HepG2 (cell line): ENCODE measurements around the gene TRIM2. TPM values are rescaled to one million over a fixed set of nuclear protein-coding genes. Genes with fewer than 3 reads are reported as not detected.

ENCODE experiments used
- ATAC-seq: fragments of 200-7000 bp; cut with Tn5 transposase; 3 replicates; pipeline ENCODE4 v1.9.1; 2020; ENCODE audit warnings: mild to moderate bottlenecking, moderate library complexity
- BruUV-seq: library from RNA; stranded (reverse); fragments of 400-500 nt; replicated peaks from 2 replicates; lab custom pipeline; 2021; lab: Mats Ljungman, UMichigan
- CTCF ChIA-PET: fragments of 300-600 bp; formaldehyde crosslinking; extraction: SDS; loops from one replicate; lab custom pipeline; 2021; ENCODE audit warnings: low total read pairs, inconsistent platforms, low intra/inter-chr PET ratio; lab: Yijun Ruan, JAX
- POLR2A ChIA-PET: fragments of 350-600 bp; sonication (Branson Sonifier 250); formaldehyde crosslinking; loops from one replicate; lab custom pipeline; 2020; ENCODE audit warnings: antibody characterized with exemption, inconsistent platforms; lab: Yijun Ruan, JAX
- DNase-seq: peaks from one replicate; pipeline ENCODE4 v3.0.0-alpha.2; 2015; ENCODE audit warnings: low spot score
- FAIRE-seq: peaks from 3 replicates; lab custom pipeline; 2011; peaks lifted over from hg19 to GRCh38; lab: Jason Lieb, UNC
- H2AFZ ChIP-seq: one replicate; pipeline ENCODE4 v1.6.1; 2011; ENCODE audit warnings: low read length, inconsistent platforms
- H3K27ac ChIP-seq: fragments of 300-600 bp; 3 replicates; pipeline ENCODE4 v1.8.0; 2011; ENCODE audit warnings: mixed run types, mild to moderate bottlenecking, mixed read lengths, low read length, inconsistent platforms; ENCODE audit not compliant: insufficient read depth; ENCODE audit errors: extremely low read length
- H3K27me3 ChIP-seq, 2 experiments: fragments of 200-600 bp in 1 of 2; 2 replicates in 1 of 2; 3 replicates in 1 of 2; pipeline versions ENCODE4 v1.6.0 to v1.8.0; 2011; ENCODE audit warnings: low read length in 2 of 2, mild to moderate bottlenecking in 2 of 2, moderate library complexity in 2 of 2, inconsistent platforms in 1 of 2; ENCODE audit not compliant: insufficient read depth in 2 of 2, control insufficient read depth in 1 of 2
- H3K36me3 ChIP-seq, 2 experiments: fragments of 200-600 bp in 1 of 2; replicated peaks in 1 of 2; 2 replicates in 1 of 2; 3 replicates in 1 of 2; pipeline versions ENCODE4 v1.5.1 to v1.8.0; 2011; ENCODE audit warnings: low read length in 2 of 2, inconsistent platforms in 1 of 2; ENCODE audit not compliant: insufficient read depth in 2 of 2, control insufficient read depth in 1 of 2
- H3K4me1 ChIP-seq: 2 replicates; pipeline ENCODE4 v1.5.1; 2012; ENCODE audit warnings: low read length, inconsistent platforms; ENCODE audit not compliant: insufficient read depth
- H3K4me2 ChIP-seq: 2 replicates; pipeline ENCODE4 v1.6.0; 2011; ENCODE audit warnings: low read depth, low read length, inconsistent platforms
- H3K4me3 ChIP-seq, 3 experiments: fragments of 200-600 bp in 1 of 3; sonication (generic), shearing (Covaris generic) in 1 of 3; replicated peaks in 1 of 3; 2 replicates each; pipeline ENCODE4 v1.5.1; 2011 to 2016; ENCODE audit warnings: low read length in 3 of 3, inconsistent platforms in 2 of 3, low read depth in 2 of 3, mild to moderate bottlenecking in 2 of 3, control low read depth in 1 of 3, mixed read lengths in 1 of 3; ENCODE audit not compliant: insufficient read depth in 1 of 3
- H3K79me2 ChIP-seq: one replicate; pipeline ENCODE4 v1.6.1; 2011; ENCODE audit warnings: low read length, inconsistent platforms; ENCODE audit not compliant: insufficient read depth
- H3K9ac ChIP-seq: 2 replicates; pipeline ENCODE4 v1.6.0; 2011; ENCODE audit warnings: mild to moderate bottlenecking, low read depth, low read length, inconsistent platforms; ENCODE audit not compliant: insufficient read depth
- H3K9me3 ChIP-seq: 2 replicates; pipeline ENCODE4 v1.5.1; 2012; ENCODE audit warnings: mild to moderate bottlenecking, low read length
- H4K20me1 ChIP-seq: 2 replicates; pipeline ENCODE4 v1.6.0; 2011; ENCODE audit warnings: inconsistent platforms, mild to moderate bottlenecking, low read length, moderate library complexity; ENCODE audit not compliant: insufficient read depth
- ARNT ChIP-seq: fragments of 450-650 bp; IDR thresholded peaks from 2 replicates; pipeline ENCODE4 v1.6.1; 2017
- DMAP1 ChIP-seq: IDR thresholded peaks from 2 replicates; pipeline ENCODE4 v1.6.1; 2016
- GPN1 ChIP-seq: sonication (generic); formaldehyde crosslinking; IDR thresholded peaks from 2 replicates; pipeline ENCODE4 v1.5.1; 2020; ENCODE audit warnings: missing genetic modification reagents, borderline replicate concordance
- ISL2 ChIP-seq: sonication (generic); formaldehyde crosslinking; IDR thresholded peaks from 2 replicates; pipeline ENCODE4 v1.5.0; 2020; ENCODE audit warnings: missing genetic modification reagents
- NFKBIZ ChIP-seq: IDR thresholded peaks from 2 replicates; pipeline ENCODE4 v1.6.1; 2018; ENCODE audit warnings: missing genetic modification reagents, missing compliant biosample characterization
- PATZ1 ChIP-seq: sonication (generic); formaldehyde crosslinking; IDR thresholded peaks from 2 replicates; pipeline ENCODE4 v1.4.0; 2020; ENCODE audit warnings: missing genetic modification reagents
- PCBP1 ChIP-seq: fragments of 200-400 bp; formaldehyde crosslinking; IDR thresholded peaks from 2 replicates; pipeline ENCODE4 v1.6.1; 2017; ENCODE audit warnings: mild to moderate bottlenecking, low read depth, low read length, borderline replicate concordance
- PHF21A ChIP-seq: sonication (generic); formaldehyde crosslinking; IDR thresholded peaks from 2 replicates; pipeline ENCODE4 v1.5.0; 2020; ENCODE audit warnings: mild to moderate bottlenecking, missing genetic modification reagents
- POLR2AphosphoS2 ChIP-seq: IDR thresholded peaks from 2 replicates; pipeline ENCODE4 v1.6.1; 2011; ENCODE audit warnings: low read depth, low read length, improper control_type of control experiment
- RARA ChIP-seq: IDR thresholded peaks from 2 replicates; pipeline ENCODE4 v1.6.1; 2016; ENCODE audit warnings: missing genetic modification reagents, missing compliant biosample characterization
- RCOR2 ChIP-seq: IDR thresholded peaks from 2 replicates; pipeline ENCODE4 v1.6.1; 2016; ENCODE audit warnings: missing biosample characterization, missing genetic modification reagents
- SIN3A ChIP-seq: IDR thresholded peaks from 2 replicates; pipeline ENCODE4 v1.6.1; 2011; ENCODE audit warnings: low read depth, mild to moderate bottlenecking, control low read depth, low read length, borderline replicate concordance
- ZKSCAN8 ChIP-seq: IDR thresholded peaks from 2 replicates; pipeline ENCODE4 v1.6.1; 2016; ENCODE audit warnings: borderline replicate concordance, missing genetic modification reagents, missing compliant biosample characterization
- ZNF225 ChIP-seq: sonication (generic); formaldehyde crosslinking; IDR thresholded peaks from 2 replicates; pipeline ENCODE4 v1.4.0; 2020; ENCODE audit warnings: mild to moderate bottlenecking, missing genetic modification reagents
- ZNF737 ChIP-seq: sonication (generic); formaldehyde crosslinking; IDR thresholded peaks from 2 replicates; pipeline ENCODE4 v1.5.0; 2020; ENCODE audit warnings: missing genetic modification reagents, mild to moderate bottlenecking, borderline replicate concordance
- WGBS: methylation state at CpG from one replicate; pipeline ENCODE4 v1.1.6; 2017; ENCODE audit warnings: low lambda C conversion rate; 5-methylcytosine and 5-hydroxymethylcytosine counted together
- in situ Hi-C: cut with HindIII; loops from 2 replicates; pipeline ENCODE4 v1.10.0; 2017; ENCODE audit warnings: low pct_unique_long_range_greater_than_20kb; ENCODE audit not compliant: extremely low pct_ligation_motif_present
- intact Hi-C: fragments of 100-400 bp; cut with micrococcal nuclease; formaldehyde crosslinking; loops from one replicate; pipeline ENCODE4 v1.10.0; 2022; ENCODE audit not compliant: unreplicated experiment
- polyA plus RNA-seq, 8 experiments: library from polyadenylated mRNA; depleted of rRNA in 3 of 8; stranded (reverse) in 7 of 8; unstranded in 1 of 8; fragments of >200 nt; fragmentation: Illumina TruSeq in 4 of 8; extraction: Trizol in 4 of 8; gene quantifications; 2 replicates each; pipeline versions ENCODE4 v1.2.1 to v1.2.3, GENCODE V29; 2011 to 2016; ENCODE audit warnings: low read depth in 4 of 8, missing spikeins in 1 of 8, mixed read lengths in 1 of 8; ENCODE audit not compliant: insufficient read depth in 1 of 8
- total RNA-seq, 5 experiments: library from RNA; depleted of rRNA; stranded (reverse); fragments of >200 nt; fragmentation: Illumina TruSeq; extraction: Trizol; gene quantifications; 2 replicates each; pipeline ENCODE4 v1.2.3, GENCODE V29; 2016; ENCODE audit warnings: low read depth in 1 of 5
- TF ChIP-seq, protein P1 (sequence below): sonication (generic); formaldehyde crosslinking; IDR thresholded peaks from 2 replicates; pipeline ENCODE4 v1.4.0; 2020; ENCODE audit warnings: low read depth, mild to moderate bottlenecking, missing genetic modification reagents
- TF ChIP-seq, protein P2 (sequence below): sonication (generic); formaldehyde crosslinking; IDR thresholded peaks from 2 replicates; pipeline ENCODE4 v1.9.0; 2021; ENCODE audit warnings: missing genetic modification reagents, mild to moderate bottlenecking, borderline replicate concordance

The TRIM2 gene
- total and polyA plus RNA-seq, 2 of the 13 experiments (the other 11 are each of a cell fraction or from before 2014, with no cell fraction given): 2.1 to 4.2 TPM

GRCh38 chr4:153324046-153324445 lies 119.8 kb downstream of the TRIM2 start (continued):
- TF ChIP-seq PATZ1 (no peak), ZKSCAN8 (CRISPR knock-in tag) (no peak), ZNF737 (CRISPR knock-in tag) (no peak)

DNA sequence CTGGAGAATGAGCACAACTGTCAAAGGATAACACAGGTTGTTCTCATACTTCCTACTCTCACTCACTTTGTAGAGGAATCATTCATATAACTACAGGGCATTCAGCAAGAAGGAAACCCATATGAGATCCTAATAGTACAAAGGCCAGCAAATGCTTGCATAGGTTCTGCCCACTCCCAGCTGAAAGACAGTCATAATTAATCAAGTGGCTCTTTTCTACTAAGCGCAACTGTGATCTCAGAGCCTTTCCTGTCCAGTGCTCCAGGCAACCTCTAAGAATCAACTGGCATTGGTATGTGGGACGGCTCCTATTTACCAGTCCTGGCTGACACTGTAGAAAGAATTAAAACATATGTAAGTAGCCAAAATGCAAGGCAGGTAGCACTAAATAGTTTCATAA lies 121.3 kb downstream of the TRIM2 start:
- Histone ChIP-seq H4K20me1 (no peaks in the 10 kb centered on the region), H3K9ac (no peak overlapping the region), H3K9me3 (no peaks in the 10 kb centered on the region), H3K36me3 (no peaks in the 10 kb centered on the region), H3K4me3 (no peak overlapping the region), H3K27me3 (no peaks in the 10 kb centered on the region), H3K79me2 (no peaks in the 10 kb centered on the region), H3K4me1 (peaks cover 13% of the 10 kb centered on the region), H2AFZ (no peak overlapping the region), H3K27ac (no peak overlapping the region), H3K4me2 (no peak overlapping the region)
- DNase-seq (no peak), FAIRE-seq (no peak), ATAC-seq (no peak)
- in situ Hi-C loops: no loop called here
- ChIA-PET CTCF (no interaction called here), POLR2A (no interaction called here)
- 96% methylated on average over 2 of the region's 2 CpGs for WGBS
- no TSS peak for BruUV-seq
- TF ChIP-seq SIN3A: no peak
- TF ChIP-seq RARA (CRISPR knock-in tag): no peak
- TF ChIP-seq PCBP1: no peak
- TF ChIP-seq ZNF225 (CRISPR knock-in tag): no peak
- no peak for TF ChIP-seq PHF21A
- no peak for TF ChIP-seq ARNT
- no peak for TF ChIP-seq ISL2 (CRISPR knock-in tag)
- no peak for TF ChIP-seq RCOR2
- TF ChIP-seq POLR2AphosphoS2: no peak
- TF ChIP-seq, protein P1, sequence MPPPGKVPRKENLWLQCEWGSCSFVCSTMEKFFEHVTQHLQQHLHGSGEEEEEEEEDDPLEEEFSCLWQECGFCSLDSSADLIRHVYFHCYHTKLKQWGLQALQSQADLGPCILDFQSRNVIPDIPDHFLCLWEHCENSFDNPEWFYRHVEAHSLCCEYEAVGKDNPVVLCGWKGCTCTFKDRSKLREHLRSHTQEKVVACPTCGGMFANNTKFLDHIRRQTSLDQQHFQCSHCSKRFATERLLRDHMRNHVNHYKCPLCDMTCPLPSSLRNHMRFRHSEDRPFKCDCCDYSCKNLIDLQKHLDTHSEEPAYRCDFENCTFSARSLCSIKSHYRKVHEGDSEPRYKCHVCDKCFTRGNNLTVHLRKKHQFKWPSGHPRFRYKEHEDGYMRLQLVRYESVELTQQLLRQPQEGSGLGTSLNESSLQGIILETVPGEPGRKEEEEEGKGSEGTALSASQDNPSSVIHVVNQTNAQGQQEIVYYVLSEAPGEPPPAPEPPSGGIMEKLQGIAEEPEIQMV (CRISPR knock-in tag): no peak
- TF ChIP-seq DMAP1 (CRISPR knock-in tag): no peak
- TF ChIP-seq NFKBIZ (CRISPR knock-in tag): no peak
- TF ChIP-seq, protein P2, sequence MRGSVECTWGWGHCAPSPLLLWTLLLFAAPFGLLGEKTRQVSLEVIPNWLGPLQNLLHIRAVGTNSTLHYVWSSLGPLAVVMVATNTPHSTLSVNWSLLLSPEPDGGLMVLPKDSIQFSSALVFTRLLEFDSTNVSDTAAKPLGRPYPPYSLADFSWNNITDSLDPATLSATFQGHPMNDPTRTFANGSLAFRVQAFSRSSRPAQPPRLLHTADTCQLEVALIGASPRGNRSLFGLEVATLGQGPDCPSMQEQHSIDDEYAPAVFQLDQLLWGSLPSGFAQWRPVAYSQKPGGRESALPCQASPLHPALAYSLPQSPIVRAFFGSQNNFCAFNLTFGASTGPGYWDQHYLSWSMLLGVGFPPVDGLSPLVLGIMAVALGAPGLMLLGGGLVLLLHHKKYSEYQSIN: no peak
- no peak for TF ChIP-seq GPN1
- intact Hi-C loops: no loop called here
